Esophagus muscularis mucosa (tissue), 3 donors: ENCODE measurements around the gene TPK1.

Source experiments
- CTCF ChIP-seq, 3 experiments: fragments of 200-600 bp in 2 of 3; fragments of 450-650 bp in 1 of 3; sonication (generic) in 2 of 3; IDR thresholded peaks; one replicate each; pipeline ENCODE4 v1.5.1; 2017 to 2019; ENCODE audit warnings: antibody characterized with exemption in 3 of 3, mild to moderate bottlenecking in 2 of 3, moderate library complexity in 1 of 3
- POLR2A ChIP-seq: fragments of 450-650 bp; IDR thresholded peaks from one replicate; pipeline ENCODE4 v1.6.1; 2017; ENCODE audit warnings: antibody characterized with exemption, moderate library complexity, mild to moderate bottlenecking, low read depth
- POLR2AphosphoS5 ChIP-seq, 2 donors: sonication (generic); formaldehyde crosslinking; IDR thresholded peaks; one replicate each; pipeline ENCODE4 v1.6.1; 2017; ENCODE audit warnings: antibody characterized with exemption in 2 of 2

- no peak for TF ChIP-seq CTCF (IDR thresholded peaks at IDR 0.05)
- no peak for TF ChIP-seq POLR2AphosphoS5 (IDR thresholded peaks at IDR 0.05)
- TF ChIP-seq POLR2A, result no peak
Observed at GRCh38 chr7:144527051-144527471, 308.8 kb downstream of the TPK1 start.
